A549 treated with AZD9567 at 1 μM for 4 hours (cell line): ENCODE results near the gene VAMP3. TPM values are rescaled to one million over a fixed set of nuclear protein-coding genes. Genes with fewer than 3 reads are reported as not detected.

Source experiments
- total RNA-seq: library from RNA; stranded (reverse); fragments of 200-300 nt; extraction: Qiagen RNA extraction; gene quantifications from 5 replicates; pipeline ENCODE4 v1.2.3, GENCODE V29; 2022; ENCODE audit not compliant: insufficient read depth

VAMP3 gene
- 69.3 to 90.1 TPM (median 74.7 TPM) in 5 replicates for total RNA-seq

GRCh38 chr1:7770997-7771822 is at the start of gene VAMP3:
Gene VAMP3, plus strand, starts transcription at chr1:7771296. Its CDS starts 88 bp downstream, at chr1:7771384.

GRCh38 chr1:7783826-7784491 is 12.9 kb downstream of the VAMP3 start, which contains the start of gene PER3:
Gene PER3, plus strand, starts transcription at chr1:7784291. Its CDS starts 587 bp downstream, at chr1:7784878.

Other genes with a start within 250 kb of the VAMP3 start
- gene PER3, start 13.0 kb downstream of the VAMP3 start, total RNA-seq = 0.41 to 1.2 TPM (median 0.96 TPM) in 5 replicates
- not detected in 5 replicates for gene UTS2, start 81.8 kb downstream of the VAMP3 start, total RNA-seq
- gene TNFRSF9, start 169.5 kb downstream of the VAMP3 start, total RNA-seq = 2.0 to 6.0 TPM (median 2.5 TPM) in 5 replicates
- 299 to 384 TPM (median 350 TPM) in 5 replicates for gene PARK7, start 190.4 kb downstream of the VAMP3 start, total RNA-seq